CD4-positive, alpha-beta T cell treated with Interleukin-15 for 4 hours (primary cell): ENCODE measurements around the gene OR1L1.

Experiments used
- DNase-seq: peaks from one replicate; pipeline ENCODE4 v3.0.0-alpha.2; 2020; ENCODE audit warnings: low spot score

The OR1L1 gene

GRCh38 chr9:122661416-122661815, at the start of gene OR1L1:
Gene OR1L1, plus strand, starts transcription at chr9:122661716. Its CDS starts 0 bp downstream, at chr9:122661716.
- DNase-seq = no peak

- DNase-seq = no peak
Observed at GRCh38 chr9:122614362-122614761, 47.2 kb upstream of the OR1L1 start, which contains the start of gene OR1Q1. Gene OR1Q1, plus strand, starts transcription at chr9:122614738. Its CDS starts 0 bp downstream, at chr9:122614738.

GRCh38 chr9:122619996-122620395, 41.5 kb upstream of the OR1L1 start:
- no peak for DNase-seq

GRCh38 chr9:122642226-122642625, 19.3 kb upstream of the OR1L1 start:
- no peak for DNase-seq

GRCh38 chr9:122656378-122656777, 5.1 kb upstream of the OR1L1 start:
- no peak for DNase-seq

- DNase-seq = no peak
Observed at GRCh38 chr9:122657527-122657926, 4.0 kb upstream of the OR1L1 start, which contains the start of gene OR1B1. Gene OR1B1, minus strand, starts transcription at chr9:122657627.

- DNase-seq = no peak
Observed at GRCh38 chr9:122672481-122672880, 11.0 kb downstream of the OR1L1 start.

- no peak for DNase-seq
Observed at GRCh38 chr9:122684851-122685250, 23.3 kb downstream of the OR1L1 start.

GRCh38 chr9:122695696-122696095, 34.2 kb downstream of the OR1L1 start:
- no peak for DNase-seq
